WTC11 (cell line): ENCODE results near the gene KCNK15. TPM values are rescaled to one million over a fixed set of nuclear protein-coding genes. Genes with fewer than 3 reads are reported as not detected.
A peak's percentile ranks its signal among the peaks of the same experiment; 100 is the strongest.

Experiments
- ATAC-seq: fragments of 200-7000 bp; cut with Tn5 transposase; 2 replicates; pipeline ENCODE4 v1.10.0; 2021; ENCODE audit warnings: mild to moderate bottlenecking, moderate library complexity
- CTCF ChIA-PET: fragments of 300-600 bp; sonication (Branson Sonifier 250); formaldehyde crosslinking; loops from one replicate; lab custom pipeline; 2021; ENCODE audit warnings: antibody characterized with exemption; lab: Charles Lee
- POLR2A ChIA-PET: fragments of 350-600 bp; sonication (Branson Sonifier 250); formaldehyde crosslinking; loops from one replicate; lab custom pipeline; 2021; ENCODE audit warnings: antibody characterized with exemption; lab: Charles Lee
- DNase-seq: peaks from one replicate; pipeline ENCODE4 v3.0.0; 2021; ENCODE audit warnings: low spot score
- H3K27ac Mint-ChIP-seq: 2 replicates; pipeline ENCODE4 v1.8.0; 2021; ENCODE audit warnings: mixed read lengths
- H3K27me3 Mint-ChIP-seq: 2 replicates; pipeline ENCODE4 v1.8.0; 2021; ENCODE audit warnings: low read depth, mild to moderate bottlenecking, moderate library complexity, mixed read lengths
- H3K36me3 Mint-ChIP-seq: 2 replicates; pipeline ENCODE4 v1.8.0; 2021; ENCODE audit warnings: mixed read lengths
- H3K4me1 Mint-ChIP-seq: 2 replicates; pipeline ENCODE4 v1.8.0; 2022; ENCODE audit warnings: mixed read lengths
- H3K4me3 Mint-ChIP-seq: 2 replicates; pipeline ENCODE4 v1.8.0; 2021; ENCODE audit warnings: mild to moderate bottlenecking, moderate library complexity, mixed read lengths
- H3K9me3 Mint-ChIP-seq: 2 replicates; pipeline ENCODE4 v1.8.0; 2021; ENCODE audit warnings: mixed read lengths
- ATF2 ChIP-seq: sonication (generic); formaldehyde crosslinking; IDR thresholded peaks from 2 replicates; pipeline ENCODE4 v1.8.1; 2022; ENCODE audit warnings: low read depth, missing genetic modification reagents, borderline replicate concordance
- ATF3 ChIP-seq: sonication (generic); formaldehyde crosslinking; conservative IDR thresholded peaks from 2 replicates; pipeline ENCODE4 v1.8.1; 2022; ENCODE audit warnings: mild to moderate bottlenecking, missing genetic modification reagents
- CDX4 ChIP-seq: fragments of 250-450 bp; sonication (Bioruptor Pico); IDR thresholded peaks from 2 replicates; pipeline ENCODE4 v1.9.0; 2021; ENCODE audit warnings: moderate library complexity, mild to moderate bottlenecking, inconsistent platforms, borderline replicate concordance
- CREM ChIP-seq: sonication (generic); formaldehyde crosslinking; IDR thresholded peaks from 2 replicates; pipeline ENCODE4 v1.8.1; 2022; ENCODE audit warnings: mild to moderate bottlenecking, missing genetic modification reagents, moderate library complexity
- E2F4 ChIP-seq: sonication (generic); formaldehyde crosslinking; IDR thresholded peaks from 2 replicates; pipeline ENCODE4 v1.8.1; 2022; ENCODE audit warnings: low read depth, mild to moderate bottlenecking, moderate library complexity, missing genetic modification reagents, borderline replicate concordance
- FOXJ3 ChIP-seq: sonication (generic); formaldehyde crosslinking; IDR thresholded peaks from 2 replicates; pipeline ENCODE4 v1.9.0; 2021; ENCODE audit warnings: missing genetic modification reagents, mild to moderate bottlenecking, borderline replicate concordance
- FOXP4 ChIP-seq: sonication (generic); formaldehyde crosslinking; IDR thresholded peaks from 2 replicates; pipeline ENCODE4 v1.8.0; 2022; ENCODE audit warnings: mild to moderate bottlenecking, missing genetic modification reagents
- GABPB1 ChIP-seq: sonication (generic); formaldehyde crosslinking; IDR thresholded peaks from 2 replicates; pipeline ENCODE4 v1.8.1; 2023; ENCODE audit warnings: mild to moderate bottlenecking, missing genetic modification reagents
- GTF2I ChIP-seq: fragments of 250-450 bp; sonication (Bioruptor Pico); conservative IDR thresholded peaks from 2 replicates; pipeline ENCODE4 v1.4.0; 2021; ENCODE audit warnings: mild to moderate bottlenecking
- IRF1 ChIP-seq: sonication (generic); formaldehyde crosslinking; IDR thresholded peaks from 2 replicates; pipeline ENCODE4 v1.8.0; 2023; ENCODE audit warnings: missing genetic modification reagents
- KAT7 ChIP-seq: sonication (generic); formaldehyde crosslinking; IDR thresholded peaks from 2 replicates; pipeline ENCODE4 v1.8.1; 2023; ENCODE audit warnings: missing genetic modification reagents, mild to moderate bottlenecking, borderline replicate concordance
- NR1H2 ChIP-seq: sonication (generic); formaldehyde crosslinking; IDR thresholded peaks from 2 replicates; pipeline ENCODE4 v1.9.0; 2021; ENCODE audit warnings: mild to moderate bottlenecking, moderate library complexity, missing genetic modification reagents
- OVOL2 ChIP-seq: fragments of 250-450 bp; sonication (Bioruptor Pico); IDR thresholded peaks from 2 replicates; pipeline ENCODE4 v1.9.0; 2021; ENCODE audit warnings: mild to moderate bottlenecking, borderline replicate concordance
- RORB ChIP-seq: fragments of 250-450 bp; sonication (Bioruptor Pico); IDR thresholded peaks from 2 replicates; pipeline ENCODE4 v1.9.0; 2021; ENCODE audit warnings: mild to moderate bottlenecking
- SMAD3 ChIP-seq: sonication (generic); formaldehyde crosslinking; IDR thresholded peaks from 2 replicates; pipeline ENCODE4 v1.8.0; 2022; ENCODE audit warnings: missing genetic modification reagents, mild to moderate bottlenecking, borderline replicate concordance
- SMAD4 ChIP-seq: sonication (generic); formaldehyde crosslinking; IDR thresholded peaks from 2 replicates; pipeline ENCODE4 v1.8.0; 2022; ENCODE audit warnings: mild to moderate bottlenecking, missing genetic modification reagents
- ZNF121 ChIP-seq: sonication (generic); formaldehyde crosslinking; IDR thresholded peaks from 2 replicates; pipeline ENCODE4 v1.8.0; 2023; ENCODE audit warnings: missing genetic modification reagents
- ZNF317 ChIP-seq: sonication (generic); formaldehyde crosslinking; IDR thresholded peaks from 2 replicates; pipeline ENCODE4 v1.8.1; 2023; ENCODE audit warnings: low read depth, mild to moderate bottlenecking, moderate library complexity, missing genetic modification reagents, borderline replicate concordance
- ZNF416 ChIP-seq: fragments of 250-450 bp; sonication (Bioruptor Pico); IDR thresholded peaks from 2 replicates; pipeline ENCODE4 v1.9.0; 2021; ENCODE audit warnings: mild to moderate bottlenecking, inconsistent platforms
- ZNF425 ChIP-seq: fragments of 250-450 bp; sonication (Bioruptor Pico); conservative IDR thresholded peaks from 2 replicates; pipeline ENCODE4 v1.9.0; 2021; ENCODE audit warnings: mild to moderate bottlenecking
- total RNA-seq: library from RNA; stranded (reverse); gene quantifications from 3 replicates; pipeline ENCODE4 v1.2.3, GENCODE V29; 2021

The KCNK15 gene
- total RNA-seq, 1 experiment from 2014 or later: 0.24 TPM

- TF ChIP-seq GABPB1 (CRISPR knock-in tag): peak; percentile 97
- no peak for TF ChIP-seq IRF1 (CRISPR knock-in tag)
- TF ChIP-seq E2F4 (CRISPR knock-in tag): no peak
- no peak for TF ChIP-seq SMAD3 (CRISPR knock-in tag)
- no peak for TF ChIP-seq SMAD4 (CRISPR knock-in tag)
- no peak for TF ChIP-seq ZNF317 (CRISPR knock-in tag)
- ATAC-seq (no peak), DNase-seq (no peak)
- peaks cover 2% of the 10 kb centered on the region for H3K27me3 Mint-ChIP-seq
- no peak overlapping the region for H3K4me3 Mint-ChIP-seq
- H3K27ac Mint-ChIP-seq: no peak overlapping the region
- ChIA-PET POLR2A (no interaction called here), CTCF (interaction anchor here (1.2 to 4.0 kb wide), 5 partner anchors 33 to 165 kb away, joined by 3 to 18 read pairs (median 8); no protein-coding TSS in a partner anchor)
- H3K9me3 Mint-ChIP-seq: no peaks in the 10 kb centered on the region
- H3K4me1 Mint-ChIP-seq: peaks cover 2% of the 10 kb centered on the region
- no peaks in the 10 kb centered on the region for H3K36me3 Mint-ChIP-seq
Measured at GRCh38 chr20:44752099-44752931, 6.7 kb downstream of the KCNK15 start.

GRCh38 chr20:44754554-44754953, 8.9 kb downstream of the KCNK15 start:
- Mint-ChIP-seq H3K27me3 (no peaks in the 10 kb centered on the region), H3K9me3 (no peaks in the 10 kb centered on the region), H3K4me3 (no peak overlapping the region), H3K4me1 (no peaks in the 10 kb centered on the region), H3K27ac (no peak overlapping the region), H3K36me3 (no peaks in the 10 kb centered on the region)
- no peak for DNase-seq
- ATAC-seq: no peak; the same call in 1 of the 2 replicates
- ChIA-PET CTCF (interaction anchor here (0.9 to 1.8 kb wide), 7 partner anchors 11 to 256 kb away, joined by 3 to 4 read pairs (median 4); no protein-coding TSS in a partner anchor), POLR2A (interaction anchor here (1.3 kb wide), 1 partner anchor 155 kb away, joined by 3 read pairs; no protein-coding TSS in a partner anchor)
- TF ChIP-seq IRF1 (CRISPR knock-in tag) (no peak), ZNF317 (CRISPR knock-in tag) (no peak), CDX4 (CRISPR knock-in tag) (no peak), FOXJ3 (no peak), ZNF425 (CRISPR knock-in tag) (no peak), ATF3 (CRISPR knock-in tag) (no peak), RORB (CRISPR knock-in tag) (no peak), ATF2 (CRISPR knock-in tag) (no peak), ZNF416 (CRISPR knock-in tag) (no peak), ZNF121 (CRISPR knock-in tag) (no peak), CREM (no peak), NR1H2 (CRISPR knock-in tag) (no peak), KAT7 (CRISPR knock-in tag) (no peak), OVOL2 (no peak), FOXP4 (CRISPR knock-in tag) (no peak), GTF2I (CRISPR knock-in tag) (no peak)
